Caco-2 (cell line): ENCODE data around the gene COL1A2. TPM values are rescaled to one million over a fixed set of nuclear protein-coding genes. Genes with fewer than 3 reads are reported as not detected.

Experiments
- BruUV-seq: library from RNA; stranded (reverse); fragments of 400-500 nt; replicated peaks from 2 replicates; lab custom pipeline; 2021; lab: Mats Ljungman, UMichigan
- CTCF ChIA-PET: fragments of 300-600 bp; sonication (Branson Sonifier 250); formaldehyde crosslinking; loops from one replicate; lab custom pipeline; 2022; ENCODE audit warnings: antibody characterized with exemption; lab: Charles Lee
- POLR2A ChIA-PET: fragments of 300-600 bp; sonication (Branson Sonifier 250); formaldehyde crosslinking; loops from one replicate; lab custom pipeline; 2022; ENCODE audit warnings: antibody characterized with exemption; lab: Charles Lee
- DNase-seq, 2 experiments: peaks; one replicate each; pipeline versions ENCODE4 v3.0.0 to v3.0.0-alpha.2; 2020 to 2022
- H3K27me3 ChIP-seq: replicated peaks from 2 replicates; pipeline ENCODE4 v1.6.0; 2011; ENCODE audit warnings: low read length; ENCODE audit not compliant: control insufficient read depth, insufficient read depth
- H3K36me3 ChIP-seq: 2 replicates; pipeline ENCODE4 v1.5.1; 2011; ENCODE audit warnings: low read length; ENCODE audit not compliant: control insufficient read depth, insufficient read depth
- H3K4me1 ChIP-seq: fragments of 250-450 bp; sonication (Bioruptor Pico); 2 replicates; pipeline ENCODE4 v1.5.1; 2020; ENCODE audit warnings: mild to moderate bottlenecking
- H3K4me3 ChIP-seq: 2 replicates; pipeline ENCODE4 v1.5.1; 2011; ENCODE audit warnings: low read depth, mild to moderate bottlenecking, control low read depth, low read length
- H3K9me3 ChIP-seq: fragments of 250-450 bp; sonication (Bioruptor Pico); 2 replicates; pipeline ENCODE4 v1.5.1; 2020; ENCODE audit warnings: mild to moderate bottlenecking, moderate library complexity
- H3K27ac Mint-ChIP-seq: one replicate; pipeline ENCODE4 v1.8.0; 2022; ENCODE audit warnings: mixed read lengths; ENCODE audit not compliant: unreplicated experiment
- H3K27me3 Mint-ChIP-seq: one replicate; pipeline ENCODE4 v1.8.0; 2022; ENCODE audit warnings: mixed read lengths; ENCODE audit not compliant: insufficient read depth, unreplicated experiment
- H3K36me3 Mint-ChIP-seq: one replicate; pipeline ENCODE4 v1.8.0; 2022; ENCODE audit warnings: mild to moderate bottlenecking, mixed read lengths; ENCODE audit not compliant: insufficient read depth, unreplicated experiment
- H3K4me1 Mint-ChIP-seq: one replicate; pipeline ENCODE4 v1.8.0; 2022; ENCODE audit warnings: low read depth, mixed read lengths; ENCODE audit not compliant: unreplicated experiment
- H3K4me3 Mint-ChIP-seq: one replicate; pipeline ENCODE4 v1.8.0; 2022; ENCODE audit warnings: mild to moderate bottlenecking, moderate library complexity, mixed read lengths; ENCODE audit not compliant: unreplicated experiment
- H3K9me3 Mint-ChIP-seq: one replicate; pipeline ENCODE4 v1.8.0; 2022; ENCODE audit warnings: mixed read lengths; ENCODE audit not compliant: unreplicated experiment
- intact Hi-C: fragments of 100-400 bp; cut with micrococcal nuclease; formaldehyde crosslinking; loops from one replicate; pipeline ENCODE4 v1.10.0; 2022; ENCODE audit not compliant: unreplicated experiment
- total RNA-seq: library from RNA; stranded (reverse); gene quantifications from 2 replicates; pipeline ENCODE4 v1.2.3, GENCODE V29; 2022
- TF ChIP-seq, protein P1 (sequence below), 2 experiments: fragments of 200-600 bp in 1 of 2; IDR thresholded peaks; 1 replicate in 1 of 2; 2 replicates in 1 of 2; pipeline versions ENCODE4 v1.5.1 to v1.8.0; 2011 to 2022; ENCODE audit warnings: antibody characterized with exemption in 1 of 2, control low read depth in 1 of 2, inconsistent platforms in 1 of 2, low read depth in 1 of 2, low read length in 1 of 2, mild to moderate bottlenecking in 1 of 2, moderate library complexity in 1 of 2; ENCODE audit not compliant: insufficient read depth in 1 of 2, severe bottlenecking in 1 of 2, unreplicated experiment in 1 of 2

COL1A2 gene
- total RNA-seq, 1 experiment from 2014 or later: 2.6 TPM

DNA sequence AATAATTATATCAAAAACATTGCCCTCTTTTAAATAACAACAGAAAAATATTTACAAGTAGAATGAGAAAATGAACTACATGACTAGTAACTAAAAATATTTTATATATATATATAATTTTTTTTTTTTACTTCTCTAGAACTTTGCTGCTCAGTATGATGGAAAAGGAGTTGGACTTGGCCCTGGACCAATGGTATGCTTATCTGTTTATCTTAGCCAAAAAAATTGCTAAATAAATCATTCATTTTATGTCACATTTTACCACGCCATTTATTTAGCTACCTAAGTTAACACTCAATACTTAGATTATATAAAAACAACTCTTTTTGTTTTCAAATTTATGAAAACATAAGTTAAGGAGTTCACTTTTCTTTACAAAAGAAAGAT, 6.7 kb downstream of the COL1A2 start:
- no TSS peak for BruUV-seq
- intact Hi-C loops: no loop called here
- H3K9me3 ChIP-seq: no peaks in the 10 kb centered on the region
- no peaks in the 10 kb centered on the region for H3K4me1 Mint-ChIP-seq
- no peak overlapping the region for H3K27ac Mint-ChIP-seq
- no peaks in the 10 kb centered on the region for H3K36me3 Mint-ChIP-seq
- no peak overlapping the region for H3K4me3 ChIP-seq
- ChIA-PET POLR2A (no interaction called here), CTCF (interaction anchor here (1.4 kb wide), 1 partner anchor 113 kb away, joined by 3 read pairs; no protein-coding TSS in a partner anchor)
- no peaks in the 10 kb centered on the region for H3K36me3 ChIP-seq
- H3K4me3 Mint-ChIP-seq: no peak overlapping the region
- peaks cover 12% of the 10 kb centered on the region for H3K27me3 Mint-ChIP-seq
- H3K27me3 ChIP-seq: no peaks in the 10 kb centered on the region
- no peak for DNase-seq
- TF ChIP-seq, protein P1, sequence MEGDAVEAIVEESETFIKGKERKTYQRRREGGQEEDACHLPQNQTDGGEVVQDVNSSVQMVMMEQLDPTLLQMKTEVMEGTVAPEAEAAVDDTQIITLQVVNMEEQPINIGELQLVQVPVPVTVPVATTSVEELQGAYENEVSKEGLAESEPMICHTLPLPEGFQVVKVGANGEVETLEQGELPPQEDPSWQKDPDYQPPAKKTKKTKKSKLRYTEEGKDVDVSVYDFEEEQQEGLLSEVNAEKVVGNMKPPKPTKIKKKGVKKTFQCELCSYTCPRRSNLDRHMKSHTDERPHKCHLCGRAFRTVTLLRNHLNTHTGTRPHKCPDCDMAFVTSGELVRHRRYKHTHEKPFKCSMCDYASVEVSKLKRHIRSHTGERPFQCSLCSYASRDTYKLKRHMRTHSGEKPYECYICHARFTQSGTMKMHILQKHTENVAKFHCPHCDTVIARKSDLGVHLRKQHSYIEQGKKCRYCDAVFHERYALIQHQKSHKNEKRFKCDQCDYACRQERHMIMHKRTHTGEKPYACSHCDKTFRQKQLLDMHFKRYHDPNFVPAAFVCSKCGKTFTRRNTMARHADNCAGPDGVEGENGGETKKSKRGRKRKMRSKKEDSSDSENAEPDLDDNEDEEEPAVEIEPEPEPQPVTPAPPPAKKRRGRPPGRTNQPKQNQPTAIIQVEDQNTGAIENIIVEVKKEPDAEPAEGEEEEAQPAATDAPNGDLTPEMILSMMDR (IDR thresholded peaks at IDR 0.05; ENCODE audit: insufficient read depth in 1 of 2, low read depth in 1 of 2, low read length in 1 of 2, severe bottlenecking in 1 of 2, unreplicated experiment in 1 of 2): no peak
- H3K4me1 ChIP-seq: no peaks in the 10 kb centered on the region
- no peaks in the 10 kb centered on the region for H3K9me3 Mint-ChIP-seq

DNA sequence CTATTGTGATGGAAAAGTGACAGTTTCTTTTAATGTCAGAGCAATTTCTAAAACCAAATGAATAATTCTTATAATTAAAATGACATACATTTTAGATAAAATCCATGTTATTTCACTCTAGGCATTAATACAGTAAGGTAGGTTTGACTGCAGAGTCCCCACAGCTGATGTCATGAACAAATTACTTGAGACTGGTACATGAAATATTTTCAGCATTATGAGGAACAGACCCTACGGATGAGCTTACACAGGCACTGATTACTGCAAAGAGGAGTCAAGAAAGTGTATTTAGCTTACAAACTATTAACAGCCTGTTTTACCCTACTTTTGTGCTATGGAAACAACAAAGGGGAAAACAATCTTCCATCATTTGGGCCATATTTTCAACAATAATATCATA, 8.9 kb downstream of the COL1A2 start:
- no peaks in the 10 kb centered on the region for H3K36me3 Mint-ChIP-seq
- TF ChIP-seq, protein P1 (IDR thresholded peaks at IDR 0.05; ENCODE audit: insufficient read depth in 1 of 2, low read depth in 1 of 2, low read length in 1 of 2, severe bottlenecking in 1 of 2, unreplicated experiment in 1 of 2): no peak
- peaks cover 16% of the 10 kb centered on the region for H3K27me3 Mint-ChIP-seq
- no peaks in the 10 kb centered on the region for H3K27me3 ChIP-seq
- DNase-seq: no peak
- H3K4me3 ChIP-seq: no peak overlapping the region
- no peaks in the 10 kb centered on the region for H3K9me3 ChIP-seq
- H3K27ac Mint-ChIP-seq: no peak overlapping the region
- POLR2A ChIA-PET: no interaction called here
- BruUV-seq: no TSS peak
- H3K4me3 Mint-ChIP-seq: no peak overlapping the region
- no peaks in the 10 kb centered on the region for H3K9me3 Mint-ChIP-seq
- no peaks in the 10 kb centered on the region for H3K4me1 Mint-ChIP-seq
- intact Hi-C loops: no loop called here
- H3K36me3 ChIP-seq: no peaks in the 10 kb centered on the region
- no peaks in the 10 kb centered on the region for H3K4me1 ChIP-seq
- CTCF ChIA-PET: no interaction called here

DNA sequence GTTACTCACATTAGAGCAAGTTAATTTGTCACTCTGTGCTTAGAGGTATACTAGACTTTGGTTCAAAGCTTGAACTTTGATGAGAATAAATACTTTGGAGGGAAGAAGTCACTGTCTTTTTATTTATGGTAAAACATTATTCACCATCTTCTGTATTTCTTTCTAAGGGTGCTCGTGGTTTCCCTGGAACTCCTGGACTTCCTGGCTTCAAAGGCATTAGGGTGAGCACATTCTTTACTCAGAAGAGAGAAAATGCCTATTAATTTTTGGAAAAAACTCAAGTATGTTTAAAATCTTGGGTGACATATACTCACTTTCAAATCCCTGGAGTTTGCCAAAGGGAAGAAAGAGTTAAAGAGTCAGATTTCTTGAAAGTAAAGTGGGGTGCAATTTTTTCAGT, 10.8 kb downstream of the COL1A2 start:
- Mint-ChIP-seq H3K4me1 (no peaks in the 10 kb centered on the region), H3K27ac (no peak overlapping the region), H3K36me3 (no peaks in the 10 kb centered on the region), H3K4me3 (no peak overlapping the region), H3K27me3 (peaks cover 18% of the 10 kb centered on the region), H3K9me3 (no peaks in the 10 kb centered on the region)
- no peaks in the 10 kb centered on the region for H3K36me3 ChIP-seq
- ChIA-PET CTCF (no interaction called here), POLR2A (no interaction called here)
- H3K27me3 ChIP-seq: no peaks in the 10 kb centered on the region
- H3K9me3 ChIP-seq: no peaks in the 10 kb centered on the region
- intact Hi-C loops: no loop called here
- TF ChIP-seq, protein P1 (IDR thresholded peaks at IDR 0.05; ENCODE audit: insufficient read depth in 1 of 2, low read depth in 1 of 2, low read length in 1 of 2, severe bottlenecking in 1 of 2, unreplicated experiment in 1 of 2): no peak
- no TSS peak for BruUV-seq
- H3K4me3 ChIP-seq: no peak overlapping the region
- DNase-seq: no peak
- H3K4me1 ChIP-seq: no peaks in the 10 kb centered on the region
